KOPT-K1 (cell line): Measurements from ENCODE around the gene AQP1.

Experiments
- H3K27ac ChIP-seq: fragments of 200-600 bp; sonication (generic); 2 replicates; pipeline ENCODE4 v1.5.1; 2016; ENCODE audit warnings: antibody characterized with exemption, mild to moderate bottlenecking, low read depth, low read length; ENCODE audit not compliant: poor library complexity, severe bottlenecking
- H3K36me3 ChIP-seq: fragments of 200-600 bp; sonication (generic); 2 replicates; pipeline ENCODE4 v1.5.1; 2017; ENCODE audit warnings: antibody characterized with exemption, mild to moderate bottlenecking, low read length, moderate library complexity; ENCODE audit not compliant: insufficient read depth
- H3K9me3 ChIP-seq: fragments of 200-600 bp; sonication (generic); 2 replicates; pipeline ENCODE4 v1.5.1; 2017; ENCODE audit warnings: antibody characterized with exemption, low read length, mild to moderate bottlenecking; ENCODE audit not compliant: insufficient read depth, poor library complexity, severe bottlenecking

The AQP1 gene

GRCh38 chr7:30928254-30928872 lies 16.7 kb downstream of the AQP1 start:
- no peak overlapping the region for H3K27ac ChIP-seq
- no peaks in the 10 kb centered on the region for H3K36me3 ChIP-seq
- peaks cover 5% of the 10 kb centered on the region for H3K9me3 ChIP-seq

GRCh38 chr7:30929686-30930085 lies 18.0 kb downstream of the AQP1 start:
- Histone ChIP-seq H3K9me3 (peaks cover 5% of the 10 kb centered on the region), H3K36me3 (no peaks in the 10 kb centered on the region), H3K27ac (no peak overlapping the region)

- no peak overlapping the region for H3K27ac ChIP-seq
- H3K36me3 ChIP-seq: no peaks in the 10 kb centered on the region
- peaks cover 5% of the 10 kb centered on the region for H3K9me3 ChIP-seq
These were observed 19.0 kb downstream of the AQP1 start for GRCh38 chr7:30930621-30931020.

GRCh38 chr7:30931161-30931928 lies 19.7 kb downstream of the AQP1 start:
- no peak overlapping the region for H3K27ac ChIP-seq

GRCh38 chr7:30931929-30932540 lies 20.4 kb downstream of the AQP1 start:
- H3K27ac ChIP-seq: no peak overlapping the region
- H3K36me3 ChIP-seq: no peaks in the 10 kb centered on the region
- peaks cover 2% of the 10 kb centered on the region for H3K9me3 ChIP-seq

More at GRCh38 chr7:30931161-30931928, 19.7 kb downstream of the AQP1 start:
- H3K9me3 ChIP-seq: peaks cover 5% of the 10 kb centered on the region
- no peaks in the 10 kb centered on the region for H3K36me3 ChIP-seq

GRCh38 chr7:30932562-30932961 lies 20.9 kb downstream of the AQP1 start:
- H3K27ac ChIP-seq: no peak overlapping the region
- H3K9me3 ChIP-seq: no peaks in the 10 kb centered on the region
- no peaks in the 10 kb centered on the region for H3K36me3 ChIP-seq

- H3K36me3 ChIP-seq: no peaks in the 10 kb centered on the region
- H3K9me3 ChIP-seq: no peaks in the 10 kb centered on the region
- no peak overlapping the region for H3K27ac ChIP-seq
These were observed 21.7 kb downstream of the AQP1 start for GRCh38 chr7:30933124-30933974.

- H3K27ac ChIP-seq: no peak overlapping the region
- no peaks in the 10 kb centered on the region for H3K36me3 ChIP-seq
- no peaks in the 10 kb centered on the region for H3K9me3 ChIP-seq
These were observed 22.6 kb downstream of the AQP1 start for GRCh38 chr7:30934225-30934624.

- Histone ChIP-seq H3K27ac (no peak overlapping the region), H3K9me3 (no peaks in the 10 kb centered on the region), H3K36me3 (no peaks in the 10 kb centered on the region)
These were observed 23.3 kb downstream of the AQP1 start for GRCh38 chr7:30934732-30935568.

- Histone ChIP-seq H3K27ac (no peak overlapping the region), H3K36me3 (no peaks in the 10 kb centered on the region), H3K9me3 (no peaks in the 10 kb centered on the region)
These were observed 23.9 kb downstream of the AQP1 start for GRCh38 chr7:30935569-30935877.

- Histone ChIP-seq H3K27ac (no peak overlapping the region), H3K36me3 (no peaks in the 10 kb centered on the region), H3K9me3 (no peaks in the 10 kb centered on the region)
These were observed 25.1 kb downstream of the AQP1 start for GRCh38 chr7:30936650-30937245.

GRCh38 chr7:30937416-30937815 lies 25.8 kb downstream of the AQP1 start:
- H3K36me3 ChIP-seq: no peaks in the 10 kb centered on the region
- H3K9me3 ChIP-seq: no peaks in the 10 kb centered on the region
- no peak overlapping the region for H3K27ac ChIP-seq

- H3K9me3 ChIP-seq: no peaks in the 10 kb centered on the region
- H3K27ac ChIP-seq: no peak overlapping the region
- H3K36me3 ChIP-seq: no peaks in the 10 kb centered on the region
These were observed 27.0 kb downstream of the AQP1 start for GRCh38 chr7:30938435-30939316.
